Activated CD4-positive, alpha-beta T cell treated with anti-CD3 and anti-CD28 coated beads, Interleukin-2, amount 10 ng/mL, durations not matched to agents 24 days and 14 days (primary cell): ENCODE measurements around the gene BID. TPM values are rescaled to one million over a fixed set of nuclear protein-coding genes. Genes with fewer than 3 reads are reported as not detected.
A peak's percentile ranks its signal among the peaks of the same experiment; 100 is the strongest.

Experiments
- DNase-seq: peaks from one replicate; pipeline ENCODE4 v3.0.0; 2022
- H3K27ac Mint-ChIP-seq: one replicate; pipeline ENCODE4 v1.8.0; 2022; ENCODE audit warnings: mild to moderate bottlenecking, mixed read lengths
- H3K27me3 Mint-ChIP-seq: one replicate; pipeline ENCODE4 v1.8.0; 2022; ENCODE audit warnings: mixed read lengths
- H3K36me3 Mint-ChIP-seq: one replicate; pipeline ENCODE4 v1.8.0; 2022; ENCODE audit warnings: low read depth, mild to moderate bottlenecking, mixed read lengths
- H3K4me1 Mint-ChIP-seq: one replicate; pipeline ENCODE4 v1.8.0; 2021; ENCODE audit warnings: mixed read lengths
- H3K4me3 Mint-ChIP-seq: one replicate; pipeline ENCODE4 v1.8.0; 2022; ENCODE audit warnings: mild to moderate bottlenecking, moderate library complexity, mixed read lengths
- H3K9me3 Mint-ChIP-seq: one replicate; pipeline ENCODE4 v1.8.0; 2021; ENCODE audit warnings: mixed read lengths
- intact Hi-C: fragments of 100-400 bp; cut with micrococcal nuclease; formaldehyde crosslinking; loops from one replicate; pipeline ENCODE4 v1.15.1; 2023
- total RNA-seq: library from RNA; stranded (reverse); gene quantifications from 2 replicates; pipeline ENCODE4 v1.2.3, GENCODE V29; 2022

The BID gene
- total RNA-seq, 1 donor from 2014 or later, result 18.0 TPM

- intact Hi-C loops, result no loop called here
- Mint-ChIP-seq H3K4me3 (no peak overlapping the region), H3K27me3 (peaks cover 1% of the 10 kb centered on the region), H3K27ac (no peak overlapping the region), H3K4me1 (peaks cover 2% of the 10 kb centered on the region), H3K36me3 (peaks cover 2% of the 10 kb centered on the region), H3K9me3 (no peaks in the 10 kb centered on the region)
- peak; percentile 73 for DNase-seq
Observed at GRCh38 chr22:17754233-17754925, 19.9 kb downstream of the BID start.

GRCh38 chr22:17753401-17753989 lies 20.8 kb downstream of the BID start:
- no peaks in the 10 kb centered on the region for H3K9me3 Mint-ChIP-seq
- no peak overlapping the region for H3K4me3 Mint-ChIP-seq
- no peak overlapping the region for H3K27ac Mint-ChIP-seq
- intact Hi-C loops, result no loop called here
- H3K4me1 Mint-ChIP-seq, result peaks cover 2% of the 10 kb centered on the region
- no peak for DNase-seq
- H3K36me3 Mint-ChIP-seq, result peaks cover 2% of the 10 kb centered on the region
- H3K27me3 Mint-ChIP-seq, result peaks cover 1% of the 10 kb centered on the region

- Mint-ChIP-seq H3K36me3 (peaks cover 3% of the 10 kb centered on the region), H3K4me3 (no peak overlapping the region), H3K27me3 (peaks cover 1% of the 10 kb centered on the region), H3K9me3 (no peaks in the 10 kb centered on the region), H3K27ac (no peak overlapping the region), H3K4me1 (peaks cover 2% of the 10 kb centered on the region)
- no peak for DNase-seq
- intact Hi-C loops, result no loop called here
Observed at GRCh38 chr22:17751596-17751995, 22.7 kb downstream of the BID start.

- H3K9me3 Mint-ChIP-seq, result no peaks in the 10 kb centered on the region
- peaks cover 2% of the 10 kb centered on the region for H3K4me1 Mint-ChIP-seq
- DNase-seq, result no peak
- intact Hi-C loops, result no loop called here
- H3K27ac Mint-ChIP-seq, result no peak overlapping the region
- peaks cover 2% of the 10 kb centered on the region for H3K36me3 Mint-ChIP-seq
- H3K4me3 Mint-ChIP-seq, result no peak overlapping the region
- H3K27me3 Mint-ChIP-seq, result no peaks in the 10 kb centered on the region
Observed at GRCh38 chr22:17749605-17750395, 24.5 kb downstream of the BID start.

GRCh38 chr22:17748555-17749353 lies 25.5 kb downstream of the BID start:
- Mint-ChIP-seq H3K4me3 (no peak overlapping the region), H3K27ac (no peak overlapping the region), H3K9me3 (no peaks in the 10 kb centered on the region), H3K36me3 (peaks cover 2% of the 10 kb centered on the region), H3K27me3 (no peaks in the 10 kb centered on the region), H3K4me1 (no peaks in the 10 kb centered on the region)
- intact Hi-C loops, result no loop called here
- DNase-seq, result no peak

- DNase-seq, result no peak
- Mint-ChIP-seq H3K4me1 (no peaks in the 10 kb centered on the region), H3K36me3 (peaks cover 2% of the 10 kb centered on the region), H3K27me3 (no peaks in the 10 kb centered on the region), H3K27ac (no peak overlapping the region), H3K4me3 (no peak overlapping the region), H3K9me3 (no peaks in the 10 kb centered on the region)
- intact Hi-C loops, result no loop called here
Observed at GRCh38 chr22:17746916-17747315, 27.4 kb downstream of the BID start.

GRCh38 chr22:17744430-17744829 lies 29.8 kb downstream of the BID start:
- DNase-seq, result no peak
- H3K9me3 Mint-ChIP-seq, result no peaks in the 10 kb centered on the region
- peaks cover 4% of the 10 kb centered on the region for H3K36me3 Mint-ChIP-seq
- H3K27me3 Mint-ChIP-seq, result no peaks in the 10 kb centered on the region
- no peak overlapping the region for H3K4me3 Mint-ChIP-seq
- intact Hi-C loops, result no loop called here
- no peaks in the 10 kb centered on the region for H3K4me1 Mint-ChIP-seq
- no peak overlapping the region for H3K27ac Mint-ChIP-seq

- H3K27me3 Mint-ChIP-seq, result no peaks in the 10 kb centered on the region
- no peaks in the 10 kb centered on the region for H3K9me3 Mint-ChIP-seq
- no peak for DNase-seq
- intact Hi-C loops, result no loop called here
- H3K4me3 Mint-ChIP-seq, result no peak overlapping the region
- H3K27ac Mint-ChIP-seq, result no peak overlapping the region
- H3K36me3 Mint-ChIP-seq, result peaks cover 4% of the 10 kb centered on the region
- H3K4me1 Mint-ChIP-seq, result no peaks in the 10 kb centered on the region
Observed at GRCh38 chr22:17743661-17744411, 30.4 kb downstream of the BID start.

- Mint-ChIP-seq H3K27ac (no peak overlapping the region), H3K4me3 (no peak overlapping the region), H3K4me1 (no peaks in the 10 kb centered on the region), H3K27me3 (no peaks in the 10 kb centered on the region), H3K36me3 (peaks cover 8% of the 10 kb centered on the region), H3K9me3 (no peaks in the 10 kb centered on the region)
- peak; percentile 89 for DNase-seq
- intact Hi-C loops, result loop anchor here (1.0 kb wide), 2 partner anchors 43 to 335 kb away; partner anchors contain the start of gene PEX26
Observed at GRCh38 chr22:17742527-17742902, 31.8 kb downstream of the BID start.

GRCh38 chr22:17741866-17742526 lies 32.3 kb downstream of the BID start:
- intact Hi-C loops, result loop anchor here (1.0 kb wide), 2 partner anchors 43 to 335 kb away; partner anchors contain the start of gene PEX26
- H3K4me1 Mint-ChIP-seq, result no peaks in the 10 kb centered on the region
- H3K36me3 Mint-ChIP-seq, result peaks cover 12% of the 10 kb centered on the region
- H3K27me3 Mint-ChIP-seq, result no peaks in the 10 kb centered on the region
- no peak for DNase-seq
- no peak overlapping the region for H3K4me3 Mint-ChIP-seq
- H3K9me3 Mint-ChIP-seq, result no peaks in the 10 kb centered on the region
- no peak overlapping the region for H3K27ac Mint-ChIP-seq

GRCh38 chr22:17739196-17739975 lies 34.9 kb downstream of the BID start:
- Mint-ChIP-seq H3K9me3 (no peaks in the 10 kb centered on the region), H3K4me3 (no peak overlapping the region), H3K27me3 (no peaks in the 10 kb centered on the region), H3K27ac (no peak overlapping the region), H3K36me3 (peaks cover 15% of the 10 kb centered on the region), H3K4me1 (peaks cover 5% of the 10 kb centered on the region)
- DNase-seq, result no peak
- intact Hi-C loops, result no loop called here

GRCh38 chr22:17738386-17739128 lies 35.7 kb downstream of the BID start:
- no peak overlapping the region for H3K27ac Mint-ChIP-seq
- no peak overlapping the region for H3K4me3 Mint-ChIP-seq
- H3K27me3 Mint-ChIP-seq, result no peaks in the 10 kb centered on the region
- intact Hi-C loops, result no loop called here
- no peak for DNase-seq
- H3K36me3 Mint-ChIP-seq, result peaks cover 21% of the 10 kb centered on the region
- H3K9me3 Mint-ChIP-seq, result no peaks in the 10 kb centered on the region
- H3K4me1 Mint-ChIP-seq, result peaks cover 13% of the 10 kb centered on the region
